GM18867 (cell line): Measurements from ENCODE around the gene PSD2.
A peak's percentile ranks its signal among the peaks of the same experiment; 100 is the strongest.

Source experiments
- ATAC-seq: cut with Tn5 transposase; IDR thresholded peaks from one replicate; pipeline ENCODE4 v1.9.1; 2021; ENCODE audit warnings: mild to moderate bottlenecking, moderate library complexity; ENCODE audit not compliant: unreplicated experiment

PSD2 gene

DNA sequence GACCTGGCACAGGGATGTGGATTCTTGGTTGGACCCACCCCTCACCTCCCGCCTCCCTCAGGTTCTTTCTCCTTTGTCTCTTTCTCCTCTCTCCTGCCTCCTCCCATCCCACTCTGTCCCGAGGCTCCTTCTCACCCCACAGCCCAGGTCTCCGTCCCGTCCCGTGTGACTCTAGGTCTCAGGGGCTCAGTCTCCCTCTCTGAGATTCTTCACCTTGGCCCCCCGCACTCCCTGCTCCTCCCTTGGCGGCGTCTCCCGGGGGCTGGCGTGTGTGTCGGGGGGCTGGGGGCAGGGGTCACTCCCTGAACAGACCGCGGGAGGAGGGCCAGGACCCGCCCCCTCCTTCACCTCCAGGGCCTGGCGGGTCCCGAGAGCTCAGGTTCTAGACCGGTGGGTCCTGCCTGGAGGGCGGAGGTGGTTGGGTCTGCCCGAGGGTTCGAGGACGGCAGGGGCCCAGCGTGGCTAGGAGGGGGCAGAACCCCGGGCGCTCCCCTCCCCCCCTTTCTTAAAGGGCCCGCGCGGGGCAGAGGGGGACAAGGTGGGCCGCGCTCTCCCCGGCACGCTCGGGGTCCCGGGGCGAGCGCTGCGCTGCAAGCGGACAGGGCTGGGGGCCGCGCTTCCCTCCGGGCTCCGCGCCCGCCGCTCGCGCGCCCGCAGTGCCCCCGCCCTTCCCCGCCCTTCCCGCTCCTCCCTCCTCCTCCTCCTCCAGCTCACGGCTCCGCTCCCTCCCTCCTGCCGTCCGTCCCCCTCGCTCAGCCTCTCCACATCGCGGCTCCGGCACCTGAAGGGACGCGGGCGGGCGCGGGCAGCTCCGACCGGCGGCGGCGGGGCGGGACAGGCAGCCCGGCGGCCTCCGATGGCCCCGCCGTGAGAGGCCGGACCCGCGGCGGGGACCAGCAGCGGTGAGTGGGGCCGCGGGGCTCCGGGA lies at the start of gene PSD2:
Gene PSD2, plus strand, starts transcription at position 735 of the 928 bp plus-strand sequence. CDS start 13,633 bp downstream, outside the sequence.
- ATAC-seq = no peak

- ATAC-seq = peak; percentile 37
These were observed 48.7 kb upstream of the PSD2 start for GRCh38 chr5:139746691-139747582.

DNA sequence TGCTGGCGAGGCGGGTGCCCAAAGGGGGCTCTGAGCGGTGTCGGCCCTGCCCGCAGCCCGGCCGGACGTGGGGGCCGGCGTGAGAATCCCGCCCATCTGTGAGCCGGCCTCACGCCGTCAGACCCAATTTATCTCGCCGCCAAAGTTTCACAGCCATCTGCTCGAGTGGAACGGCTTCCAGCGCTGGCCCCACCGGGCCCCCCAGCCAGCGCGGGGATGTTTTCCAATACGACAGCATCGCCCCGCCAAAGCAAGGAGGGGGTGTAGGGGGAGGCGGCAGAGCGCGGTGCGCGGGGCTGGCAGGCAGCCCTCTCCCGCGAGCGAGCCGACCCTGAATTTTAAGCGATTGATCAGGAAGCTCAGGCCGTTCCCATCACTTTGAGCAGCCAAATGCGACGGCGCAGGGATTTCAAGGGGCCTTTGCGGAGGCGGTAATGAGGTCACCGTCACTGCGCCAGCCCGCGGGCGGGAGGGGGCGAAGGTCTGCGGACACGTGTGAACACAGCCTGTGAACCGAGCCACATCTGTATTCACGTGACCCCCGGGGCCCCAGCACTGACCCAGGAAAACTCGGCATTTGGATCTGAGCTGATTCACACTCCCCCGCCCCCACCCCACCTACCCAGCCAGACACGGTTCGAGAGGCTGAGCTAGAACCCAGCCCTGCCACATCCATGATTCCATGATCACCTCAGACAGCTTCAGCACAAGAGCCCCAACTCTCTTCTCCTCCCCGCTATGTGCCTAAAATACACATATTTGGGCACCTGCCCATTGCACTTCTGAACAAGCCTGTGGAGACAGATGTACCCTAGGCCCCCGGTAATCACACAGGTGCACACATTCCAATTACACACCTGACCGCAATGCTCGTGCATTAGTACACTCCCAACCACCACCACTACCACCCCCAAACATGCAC lies 47.8 kb upstream of the PSD2 start:
- ATAC-seq = peak; percentile 16

DNA sequence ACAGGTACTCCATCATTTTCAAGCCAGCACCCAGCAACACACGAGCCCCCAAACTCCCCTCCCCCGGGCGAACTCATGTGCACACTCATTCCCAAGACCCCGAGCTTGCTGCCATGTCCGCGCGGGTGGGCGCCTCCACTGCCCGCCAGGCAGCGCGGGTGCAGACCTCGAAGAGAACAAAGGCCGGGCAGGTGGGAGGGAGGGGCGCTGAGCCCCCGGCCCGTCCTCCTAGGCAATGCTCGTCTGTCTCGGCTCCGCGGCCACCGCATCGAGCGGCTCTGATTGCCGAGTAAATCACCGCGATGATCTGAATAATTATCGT lies 47.1 kb upstream of the PSD2 start:
- no peak for ATAC-seq

DNA sequence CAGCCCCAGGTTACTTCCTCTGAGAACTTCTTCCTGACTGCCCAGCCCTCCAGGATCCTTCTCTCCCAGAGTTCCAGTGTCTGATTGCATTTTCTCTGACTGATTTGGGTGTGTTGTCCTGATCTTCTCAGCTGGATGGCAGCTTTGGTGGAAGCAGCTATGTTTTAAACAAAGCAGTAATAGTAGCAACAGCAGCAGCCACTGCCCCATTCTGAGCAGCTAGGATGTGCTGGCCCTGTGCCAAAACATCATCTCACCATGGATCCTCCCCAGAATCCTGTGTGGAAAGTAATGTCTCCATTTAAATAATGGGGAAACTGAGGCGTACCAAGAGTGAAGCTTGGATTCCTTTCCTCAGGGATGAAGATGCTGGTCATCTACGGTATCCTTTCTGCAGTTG lies 46.4 kb upstream of the PSD2 start:
- ATAC-seq = no peak

- no peak for ATAC-seq
These were observed 44.4 kb upstream of the PSD2 start for GRCh38 chr5:139751236-139751635.

DNA sequence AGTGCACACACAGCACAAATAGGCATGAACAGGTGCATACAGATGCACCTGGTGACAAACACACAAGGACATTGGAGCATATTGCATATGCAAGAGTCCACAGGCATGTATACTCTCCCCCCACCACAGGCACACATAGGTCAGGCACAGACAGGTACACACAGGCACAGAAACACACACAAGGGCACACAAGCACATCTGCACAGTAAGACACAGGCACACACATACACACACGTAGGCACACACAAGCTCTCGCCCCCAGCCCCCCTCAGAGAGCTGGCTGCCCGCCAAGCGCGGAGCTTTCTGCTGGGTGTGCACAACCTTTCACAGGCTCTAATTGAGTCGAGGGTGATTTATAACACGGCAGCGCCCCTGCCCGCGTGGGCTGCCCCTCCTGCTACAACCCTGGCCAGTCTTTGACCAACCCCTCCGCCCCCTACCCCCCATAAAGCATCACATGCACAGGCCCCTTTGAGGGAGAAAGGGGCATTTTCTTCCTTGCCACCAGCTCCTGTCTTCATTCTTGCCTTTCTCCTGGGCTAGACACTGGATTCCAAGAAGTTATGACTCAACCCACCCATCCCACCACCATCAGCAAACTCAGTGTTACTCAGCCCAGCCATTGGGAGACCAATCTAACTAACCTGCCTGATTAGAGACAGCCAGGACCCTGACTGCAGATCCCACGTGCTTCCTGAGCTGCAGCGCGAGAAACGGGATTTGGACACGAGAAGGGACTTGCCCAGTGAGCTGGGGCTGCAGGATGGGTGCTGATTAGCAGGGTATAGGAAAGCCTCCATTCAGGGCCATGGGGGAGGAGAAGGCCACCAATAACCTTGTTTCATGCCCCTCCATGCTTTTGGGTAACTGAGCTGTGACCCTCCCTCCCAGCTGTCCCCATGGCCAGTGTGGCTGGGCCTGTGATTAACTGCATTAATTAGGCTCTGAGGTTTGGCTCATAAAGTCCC lies 42.8 kb upstream of the PSD2 start:
- no peak for ATAC-seq

- no peak for ATAC-seq
These were observed 39.5 kb upstream of the PSD2 start for GRCh38 chr5:139755892-139756671.

GRCh38 chr5:139756971-139757370 lies 38.6 kb upstream of the PSD2 start:
- no peak for ATAC-seq

- no peak for ATAC-seq
These were observed 37.7 kb upstream of the PSD2 start for GRCh38 chr5:139757727-139758509.

DNA sequence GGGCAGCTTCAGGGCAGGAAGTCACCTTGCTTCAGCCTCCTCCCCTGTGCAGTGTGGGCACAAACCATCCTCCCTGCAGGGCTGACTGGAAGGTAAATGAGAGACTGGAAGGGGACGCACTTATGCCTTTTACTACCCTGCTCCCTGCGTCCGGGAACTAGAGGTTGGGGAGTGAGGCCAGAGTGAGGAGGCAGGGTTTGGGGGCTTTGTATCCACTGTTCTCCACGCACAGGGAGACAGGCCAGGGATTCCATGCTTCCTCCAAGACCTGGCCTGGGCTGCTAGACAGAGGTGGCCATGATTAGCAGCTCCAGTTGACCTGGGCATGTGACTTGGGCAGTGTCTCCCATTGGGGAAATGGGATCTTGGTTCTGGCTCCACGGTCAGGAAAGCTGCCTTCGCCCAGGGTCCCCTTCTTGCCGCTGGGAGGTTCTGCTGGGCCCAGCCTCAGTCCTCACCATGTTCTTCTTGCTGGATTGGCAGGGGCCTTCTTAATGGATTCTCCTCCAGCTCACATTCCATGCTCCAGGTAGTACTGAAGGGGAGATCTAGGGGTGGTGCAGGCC lies 37.0 kb upstream of the PSD2 start:
- ATAC-seq = no peak

GRCh38 chr5:139759219-139759721 lies 36.3 kb upstream of the PSD2 start:
- no peak for ATAC-seq

GRCh38 chr5:139760066-139761056 lies 35.2 kb upstream of the PSD2 start:
- ATAC-seq = no peak

DNA sequence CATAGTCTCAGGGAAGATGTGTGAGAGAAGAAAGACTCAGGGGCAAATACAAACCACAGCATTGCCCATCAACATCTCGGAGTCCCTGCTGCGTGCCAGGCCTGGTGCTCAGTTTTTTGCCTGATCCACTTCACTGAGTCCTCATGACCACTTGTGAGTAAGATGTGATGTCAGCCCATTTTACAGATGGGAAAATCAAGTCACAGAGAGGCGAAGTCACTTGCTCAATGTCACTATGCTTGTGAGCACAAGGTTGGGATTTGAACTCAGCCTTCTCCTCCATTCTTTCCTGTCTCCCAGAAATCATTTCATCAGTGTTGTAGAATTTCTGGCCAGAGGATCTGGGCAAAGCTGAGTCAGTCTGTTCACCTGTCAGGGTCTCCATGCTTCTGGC lies 34.6 kb upstream of the PSD2 start:
- ATAC-seq = no peak

DNA sequence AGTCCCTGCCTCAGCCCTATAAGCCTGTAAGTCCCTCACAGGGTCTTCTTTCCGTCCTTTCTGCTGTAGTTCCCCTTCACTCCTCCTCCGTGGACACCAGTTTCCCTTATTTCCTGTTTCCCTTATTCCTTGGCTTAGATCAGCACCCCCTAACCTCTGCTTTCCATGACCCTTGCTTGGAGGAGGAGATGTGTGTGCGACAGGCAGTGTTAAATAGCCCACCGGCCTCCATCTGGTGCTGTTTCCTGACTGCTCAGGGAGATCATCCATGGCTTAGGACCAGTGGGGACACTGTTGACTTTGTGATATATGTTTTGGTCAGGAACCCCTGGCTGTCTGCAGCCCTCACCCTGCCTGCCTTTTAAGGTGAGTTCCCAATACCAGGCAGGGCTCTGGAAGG lies 34.1 kb upstream of the PSD2 start:
- ATAC-seq = no peak

- ATAC-seq = no peak
These were observed 32.9 kb upstream of the PSD2 start for GRCh38 chr5:139762615-139763170.
